ENCODE measurements around the gene SLC26A11. TPM values are rescaled to one million over a fixed set of nuclear protein-coding genes. Genes with fewer than 3 reads are reported as not detected.

Gene SLC26A11
- total RNA-seq, 1 experiment from 2014 or later, result 17.7 TPM

GRCh38 chr17:80245566-80246265, 25.5 kb downstream of the SLC26A11 start:
- Histone ChIP-seq H3K9me3 (ENCODE audit: control insufficient read depth in 1 of 2, insufficient read depth in 1 of 2, low read depth in 1 of 2, low read length in 2 of 2) (no peaks in the 10 kb centered on the region), H3K27me3 (ENCODE audit: insufficient read depth, low read length) (no peaks in the 10 kb centered on the region), H2AFZ (ENCODE audit: low read depth, low read length, poor library complexity, severe bottlenecking) (no peak overlapping the region), H3K4me2 (ENCODE audit: low read length) (no peak overlapping the region), H3K9me2 (ENCODE audit: insufficient read depth) (no peaks in the 10 kb centered on the region), H3K79me2 (ENCODE audit: insufficient read depth, low read length) (no peaks in the 10 kb centered on the region), H3K36me3 (ENCODE audit: control insufficient read depth in 1 of 2, insufficient read depth in 2 of 2, low read length in 2 of 2) (peaks cover 0 to 2% of the 10 kb centered on the region in 2 experiments; a peak in 1 of 4 replicates), H3K4me1 (ENCODE audit: control insufficient read depth in 1 of 2, insufficient read depth in 2 of 2, low read length in 2 of 2) (peaks cover 0 to 5% of the 10 kb centered on the region in 2 experiments; a peak in 1 of 4 replicates), H3K27ac (ENCODE audit: low read depth, low read length) (no peak overlapping the region), H4K20me1 (ENCODE audit: insufficient read depth) (no peaks in the 10 kb centered on the region), H3K9ac (ENCODE audit: low read length) (no peak overlapping the region), H3K4me3 (replicated peaks in 1 of 2; ENCODE audit: low read depth in 1 of 2, low read length in 2 of 2) (no peak overlapping the region)
- intact Hi-C loops (cut with micrococcal nuclease), result no loop called here
- no peak for DNase-seq (ENCODE audit: low read depth, low spot score)
- BruUV-seq (replicated peaks), result no TSS peak
- TF ChIP-seq RAD21 (IDR thresholded peaks at IDR 0.05; ENCODE audit: low read depth) (no peak), YY1 (IDR thresholded peaks at IDR 0.05; ENCODE audit: extremely low read depth, insufficient replicate concordance, low read depth, low read length) (no peak), SRF (IDR thresholded peaks at IDR 0.05; ENCODE audit: low read depth) (no peak), ZNF274 (IDR thresholded peaks at IDR 0.05; ENCODE audit: low read depth, low read length) (no peak), REST (IDR thresholded peaks at IDR 0.05; ENCODE audit: low read depth) (no peak), FOSL1 (IDR thresholded peaks at IDR 0.05; ENCODE audit: low read depth) (no peak), POLR2A (IDR thresholded peaks at IDR 0.05; ENCODE audit: borderline replicate concordance, extremely low read depth, insufficient read depth, insufficient read length) (no peak), EZH2phosphoT487 (IDR thresholded peaks at IDR 0.05; ENCODE audit: borderline replicate concordance) (no peak), JUND (IDR thresholded peaks at IDR 0.05) (no peak), CTCF (IDR thresholded peaks at IDR 0.05 in 2 of 3, conservative IDR thresholded peaks at IDR 0.05 in 1 of 3; ENCODE audit: borderline replicate concordance in 1 of 3, insufficient read depth in 1 of 3, low read depth in 2 of 3, low read length in 2 of 3) (no peak), EGR1 (IDR thresholded peaks at IDR 0.05; ENCODE audit: low read depth) (no peak), CBX3 (IDR thresholded peaks at IDR 0.05; ENCODE audit: low read depth) (no peak), TCF7L2 (IDR thresholded peaks at IDR 0.05; ENCODE audit: borderline replicate concordance, extremely low read depth, insufficient read depth, insufficient read length) (no peak), CEBPB (IDR thresholded peaks at IDR 0.05; ENCODE audit: low read depth) (no peak), MAX (IDR thresholded peaks at IDR 0.05) (no peak), ATF3 (IDR thresholded peaks at IDR 0.05) (no peak), POLR2AphosphoS5 (IDR thresholded peaks at IDR 0.05; ENCODE audit: low read depth, low read length) (no peak)
- ChIA-PET POLR2A (no interaction called here), RAD21 (ENCODE audit: low non-redundant PET in 1 of 2, low total read pairs in 2 of 2, uncharacterized antibody in 2 of 2, unreplicated experiment in 2 of 2) (no interaction called here), CTCF (no interaction called here)
- no peak for ATAC-seq

Data from HCT116 (cell line).